ENCODE results near the gene SGIP1. TPM values are rescaled to one million over a fixed set of nuclear protein-coding genes. Genes with fewer than 3 reads are reported as not detected.
"Not testable (repeated sequence)": the region's sequence is repeated elsewhere in the genome, so short reads cannot be mapped to it uniquely, and the experiment has no call there.

The SGIP1 gene
- total and polyA plus RNA-seq, 2 experiments from 2014 or later, result 4.0 to 7.7 TPM

GRCh38 chr1:66788231-66788939, 254.4 kb downstream of the SGIP1 start:
- no peaks in the 10 kb centered on the region for H3K9me3 ChIP-seq (ENCODE audit: low read depth)
- no peak overlapping the region for H3K27ac ChIP-seq
- H4K20me1 ChIP-seq (ENCODE audit: insufficient read depth), result no peaks in the 10 kb centered on the region
- H3F3A ChIP-seq (ENCODE audit: insufficient read depth), result no peaks in the 10 kb centered on the region
- H3K4me3 ChIP-seq, result no peak overlapping the region
- H3K4me1 ChIP-seq (ENCODE audit: insufficient read depth), result no peaks in the 10 kb centered on the region
- no peak overlapping the region for H3K9ac ChIP-seq
- no peak overlapping the region for H3K4me2 ChIP-seq (ENCODE audit: unreplicated experiment)
- DNase-seq, result no peak
- WGBS, 2 experiments (ENCODE audit: low coverage in 1 of 2, low lambda C conversion rate in 2 of 2, missing lambda C conversion rate in 2 of 2), result 91 to 92% methylated on average over 6 of the region's 6 CpGs
- in situ Hi-C loops (cut with MboI), result no loop called here
- H3K36me3 ChIP-seq (ENCODE audit: low read depth), result no peaks in the 10 kb centered on the region
- no peaks in the 10 kb centered on the region for H3K79me2 ChIP-seq (ENCODE audit: insufficient read depth)
- TF ChIP-seq EZH2 (IDR thresholded peaks at IDR 0.05; ENCODE audit: insufficient read depth, poor library complexity, severe bottlenecking) (no peak), EZH2phosphoT487 (IDR thresholded peaks at IDR 0.05; ENCODE audit: insufficient read depth, low read depth) (no peak)
- no peaks in the 10 kb centered on the region for H3K9me2 ChIP-seq (ENCODE audit: insufficient read depth)
- H2AFZ ChIP-seq, result no peak overlapping the region
- no peaks in the 10 kb centered on the region for H3K27me3 ChIP-seq (replicated peaks; ENCODE audit: insufficient read depth)

GRCh38 chr1:66791621-66792610, 258.0 kb downstream of the SGIP1 start:
- no peaks in the 10 kb centered on the region for H3K36me3 ChIP-seq (ENCODE audit: low read depth)
- WGBS, 2 experiments (ENCODE audit: low coverage in 1 of 2, low lambda C conversion rate in 2 of 2, missing lambda C conversion rate in 2 of 2), result 72 to 73% methylated on average over 5 of the region's 5 CpGs
- no peaks in the 10 kb centered on the region for H4K20me1 ChIP-seq (ENCODE audit: insufficient read depth)
- H3K79me2 ChIP-seq (ENCODE audit: insufficient read depth), result no peaks in the 10 kb centered on the region
- H3F3A ChIP-seq (ENCODE audit: insufficient read depth), result no peaks in the 10 kb centered on the region
- no peak overlapping the region for H3K4me3 ChIP-seq
- no peaks in the 10 kb centered on the region for H3K27me3 ChIP-seq (replicated peaks; ENCODE audit: insufficient read depth)
- no peaks in the 10 kb centered on the region for H3K9me2 ChIP-seq (ENCODE audit: insufficient read depth)
- H3K4me2 ChIP-seq (ENCODE audit: unreplicated experiment), result no peak overlapping the region
- no peak overlapping the region; the same call in 1 of the 2 replicates for H2AFZ ChIP-seq
- no peak overlapping the region for H3K27ac ChIP-seq
- in situ Hi-C loops (cut with MboI), result no loop called here
- H3K9ac ChIP-seq, result no peak overlapping the region
- no peak for DNase-seq
- H3K9me3 ChIP-seq (ENCODE audit: low read depth), result no peaks in the 10 kb centered on the region
- TF ChIP-seq EZH2phosphoT487 (IDR thresholded peaks at IDR 0.05; ENCODE audit: insufficient read depth, low read depth) (no peak), EZH2 (IDR thresholded peaks at IDR 0.05; ENCODE audit: insufficient read depth, poor library complexity, severe bottlenecking) (no peak)
- H3K4me1 ChIP-seq (ENCODE audit: insufficient read depth), result no peaks in the 10 kb centered on the region

- H3K36me3 ChIP-seq (ENCODE audit: low read depth); H3K9ac ChIP-seq; H3K4me3 ChIP-seq; H2AFZ ChIP-seq; H3K9me2 ChIP-seq (ENCODE audit: insufficient read depth); H3K27me3 ChIP-seq (replicated peaks; ENCODE audit: insufficient read depth); H3K79me2 ChIP-seq (ENCODE audit: insufficient read depth); in situ Hi-C loops (cut with MboI); H3K4me1 ChIP-seq (ENCODE audit: insufficient read depth); H3K27ac ChIP-seq; H4K20me1 ChIP-seq (ENCODE audit: insufficient read depth); H3F3A ChIP-seq (ENCODE audit: insufficient read depth); H3K9me3 ChIP-seq (ENCODE audit: low read depth); H3K4me2 ChIP-seq (ENCODE audit: unreplicated experiment); DNase-seq: not testable (repeated sequence)
- WGBS, 2 experiments (ENCODE audit: low coverage in 1 of 2, low lambda C conversion rate in 2 of 2, missing lambda C conversion rate in 2 of 2), result 56 to 63% methylated on average over 2 of the region's 2 CpGs
Measured at GRCh38 chr1:66795839-66796238, 261.9 kb downstream of the SGIP1 start.

Small RNAs within 50 kb of the gene (microRNA-seq; reads per million reads assigned to microRNA genes)
- gene MIR3117 (ENCODE audit: borderline number of aligned reads), result 9.7 reads per million, percentile 15 among the genes with 10 or more reads in this experiment

Small RNAs within 50 kb of the gene (small RNA-seq; reads per million reads assigned to genes)
- not detected for gene MIR3117 (ENCODE audit: low read depth, low replicate concordance)

Other genes with a start within 250 kb of the SGIP1 start
- gene DYNLT5, start 218.3 kb downstream of the SGIP1 start, total RNA-seq (2014; rRNA removed; shearing (Covaris generic)), result 2.3 and 5.8 TPM in 2 replicates
- gene DYNLT5, start 218.3 kb downstream of the SGIP1 start, polyA plus RNA-seq (2016; fragmentation: Nextera tagmentation; extraction: Ambion mirVana), result 1.7 and 3.0 TPM in 2 replicates